ENCODE measurements around the gene RORC. TPM values are rescaled to one million over a fixed set of nuclear protein-coding genes. Genes with fewer than 3 reads are reported as not detected.

Gene RORC
- total and polyA plus RNA-seq, 2 of the 8 experiments (the other 6 are each of a cell fraction or from before 2014, with no cell fraction given) = 0.44 to 0.54 TPM

DNA sequence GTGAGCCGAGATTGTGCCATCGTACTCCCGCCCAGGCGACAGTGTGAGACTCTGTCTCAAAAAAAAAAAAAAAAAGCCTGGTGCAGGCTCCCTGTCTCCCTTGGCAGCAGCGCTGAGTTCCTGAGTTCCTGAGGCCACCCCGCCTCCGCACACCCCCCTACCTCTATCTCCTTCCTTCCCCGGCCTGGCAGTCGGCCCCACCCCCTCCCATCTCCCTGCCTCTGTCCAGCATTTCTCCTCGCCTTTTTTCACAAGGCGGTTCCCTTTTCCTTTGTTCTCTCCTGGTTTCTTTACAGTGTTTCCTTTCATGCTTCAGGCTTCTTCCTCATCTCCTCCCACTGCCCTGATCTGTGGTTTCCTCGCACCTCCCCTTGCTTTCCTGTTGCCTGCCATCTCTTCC lies 2.7 kb downstream of the RORC start:
- peak overlapping the region; percentile 97 for H2BK20ac ChIP-seq (ENCODE audit: low read length)
- H4K91ac ChIP-seq (replicated peaks; ENCODE audit: insufficient read length, low read length) = no peak overlapping the region
- peak overlapping the region in 1 of 4 experiments; percentile 16; a peak in 1 of 7 replicates for H3K9ac ChIP-seq (replicated peaks in 1 of 4; ENCODE audit: extremely low read depth in 1 of 4, low read depth in 3 of 4, low read length in 3 of 4)
- H3K36me3 ChIP-seq (ENCODE audit: control insufficient read depth in 2 of 4, insufficient read depth in 4 of 4, low read length in 3 of 4) = no peaks in the 10 kb centered on the region
- H2AK5ac ChIP-seq (ENCODE audit: low read depth, low read length) = peak overlapping the region; percentile 56; the same call in 1 of the 2 replicates
- H3K4me2 ChIP-seq (ENCODE audit: insufficient read depth in 1 of 2, low read depth in 2 of 2, low read length in 2 of 2) = peak overlapping the region; percentile 59 to 64
- H3K14ac ChIP-seq (ENCODE audit: insufficient read length) = no peak overlapping the region
- DNase-seq (ENCODE audit: low read depth in 1 of 2, low spot score in 2 of 2) (no peak), FAIRE-seq (no peak)
- CTCF ChIA-PET (ENCODE audit: partially characterized antibody) = interaction anchor here (1.2 to 2.3 kb wide), 6 partner anchors 17 to 113 kb away, joined by 3 to 10 read pairs (median 3); partner anchors contain the start of gene TDRKH
- peak overlapping the region; percentile 64 for H3K18ac ChIP-seq (ENCODE audit: extremely low read depth, low read length)
- no peak overlapping the region for H4K5ac ChIP-seq (ENCODE audit: insufficient read length, low read depth, low read length)
- H3K79me2 ChIP-seq (ENCODE audit: control insufficient read depth in 1 of 2, insufficient read depth in 2 of 2, low read length in 2 of 2) = no peaks in the 10 kb centered on the region
- H3K9me3 ChIP-seq (ENCODE audit: insufficient read depth in 2 of 2, low read depth in 1 of 2, low read length in 1 of 2) = no peaks in the 10 kb centered on the region
- peaks cover 5% of the 10 kb centered on the region; the same call in 1 of the 2 replicates for H3K23me2 ChIP-seq (ENCODE audit: low read depth, low read length)
- POLR2A ChIA-PET (ENCODE audit: partially characterized antibody) = interaction anchor here (0.6 to 3.7 kb wide), 3 partner anchors 11 to 1528 kb away, joined by 3 to 20 read pairs (median 3); partner anchors contain the start of gene C2CD4D
- no peak for TF ChIP-seq TBP (IDR thresholded peaks at IDR 0.05; ENCODE audit: low read depth, low read length)
- peak; percentile 48; the same call in 1 of the 2 replicates for TF ChIP-seq EGR1 (IDR thresholded peaks at IDR 0.05; ENCODE audit: borderline replicate concordance, low read depth, low read length)
- TF ChIP-seq POU5F1 (IDR thresholded peaks at IDR 0.05; ENCODE audit: low read depth, low read length) = no peak
- TF ChIP-seq FOSL1 (IDR thresholded peaks at IDR 0.05; ENCODE audit: insufficient read depth, low read depth, low read length) = no peak
- 0 out of 4 replicates have a peak, but pooled peaks of 1 of the 2 experiments have one; percentile 55 for TF ChIP-seq SIN3A (conservative IDR thresholded peaks at IDR 0.05 in 1 of 2, IDR thresholded peaks at IDR 0.05 in 1 of 2; ENCODE audit: low read depth in 1 of 2, low read length in 2 of 2)
- TF ChIP-seq BCL11A (IDR thresholded peaks at IDR 0.05; ENCODE audit: low read depth in 2 of 2, low read length in 2 of 2) = no peak
- H2BK5ac ChIP-seq (ENCODE audit: low read depth, low read length) = peak overlapping the region; percentile 80; the same call in 1 of the 2 replicates
- peak overlapping the region; percentile 22; the same call in 1 of the 2 replicates for H4K8ac ChIP-seq (ENCODE audit: extremely low read depth, insufficient read depth, low read length)
- H3K27ac ChIP-seq (ENCODE audit: low read depth, low read length) = no peak overlapping the region
- H3K4me1 ChIP-seq (replicated peaks in 1 of 4; ENCODE audit: control insufficient read depth in 3 of 4, insufficient read depth in 4 of 4, low read length in 3 of 4) = peaks cover 14 to 40% (median 29%) of the 10 kb centered on the region in 4 experiments
- no peak overlapping the region for H3K23ac ChIP-seq (ENCODE audit: insufficient read length)
- H3K4me3 ChIP-seq (ENCODE audit: extremely low read depth in 1 of 4, insufficient read depth in 2 of 4, low read depth in 3 of 4, low read length in 4 of 4) = peak overlapping the region in 3 of 4 experiments; percentile 11 to 33 (median 14); a peak in 5 of 8 replicates
- no peaks in the 10 kb centered on the region; a peak in 1 of 7 replicates for H3K27me3 ChIP-seq (replicated peaks in 1 of 4; ENCODE audit: control insufficient read depth in 3 of 4, extremely low read depth in 1 of 4, insufficient read depth in 3 of 4, low read length in 3 of 4)
- peak overlapping the region; percentile 98; the same call in 1 of the 2 replicates for H2BK12ac ChIP-seq (ENCODE audit: low read depth, low read length)
- no peaks in the 10 kb centered on the region for H4K20me1 ChIP-seq (replicated peaks in 1 of 2; ENCODE audit: control insufficient read depth in 1 of 2, insufficient read depth in 2 of 2, low read length in 2 of 2)
- H2BK120ac ChIP-seq (replicated peaks; ENCODE audit: low read depth, low read length) = no peak overlapping the region
- peak overlapping the region; percentile 88; the same call in 1 of the 2 replicates for H2BK15ac ChIP-seq (ENCODE audit: low read length)
- WGBS, 2 experiments (ENCODE audit: extremely low coverage in 1 of 2, insufficient coverage in 1 of 2, insufficient read length in 1 of 2, insufficient replicate concordance in 2 of 2, low coverage in 1 of 2, low lambda C conversion rate in 2 of 2, missing lambda C conversion rate in 1 of 2) = 17% methylated on average over 3 of the region's 12 CpGs; no CpG with 5 or more reads in 1 of the 2 experiments
- no peaks in the 10 kb centered on the region for H3K79me1 ChIP-seq (ENCODE audit: low read depth, low read length)
- no peak overlapping the region for H3K4ac ChIP-seq (replicated peaks; ENCODE audit: insufficient read length, low read depth, low read length)
- H2AFZ ChIP-seq (ENCODE audit: low read length) = no peak overlapping the region
- H3K56ac ChIP-seq (replicated peaks; ENCODE audit: insufficient read length, low read depth, low read length) = no peak overlapping the region

Measured in H1 (cell line).